H1 (cell line): ENCODE results near the gene TPRG1L.

Source experiments
- EZH2 ChIP-seq: fragments of 200-600 bp; sonication (generic); IDR thresholded peaks from 2 replicates; pipeline ENCODE4 v1.7.1; 2012; ENCODE audit warnings: low read depth, mild to moderate bottlenecking, moderate library complexity, low read length, inconsistent platforms; ENCODE audit not compliant: severe bottlenecking
- NANOG ChIP-seq: IDR thresholded peaks from 2 replicates; pipeline ENCODE4 v1.6.1; 2011; ENCODE audit warnings: low read length, low read depth, mild to moderate bottlenecking, inconsistent platforms; ENCODE audit not compliant: insufficient read depth, poor library complexity, severe bottlenecking
- RBBP5 ChIP-seq: IDR thresholded peaks from 2 replicates; pipeline ENCODE4 v1.7.1; 2012; ENCODE audit warnings: low read depth, mild to moderate bottlenecking, inconsistent platforms, low read length, moderate library complexity, borderline replicate concordance
- TF ChIP-seq, protein P1 (sequence below): fragments of 300-600 bp; sonication (generic); IDR thresholded peaks from 2 replicates; pipeline ENCODE4 v1.7.1; 2012; ENCODE audit warnings: low read length, moderate library complexity, mild to moderate bottlenecking, inconsistent platforms; ENCODE audit not compliant: insufficient replicate concordance
- TF ChIP-seq, protein P2 (sequence below), 3 experiments: IDR thresholded peaks; 1 replicate in 2 of 3; 2 replicates in 1 of 3; pipeline versions ENCODE4 v1.5.1 to v1.6.1; 2011; ENCODE audit warnings: low read length in 3 of 3, mild to moderate bottlenecking in 3 of 3, inconsistent platforms in 2 of 3, low read depth in 1 of 3, moderate library complexity in 1 of 3; ENCODE audit not compliant: insufficient read depth in 1 of 3; ENCODE audit errors: control extremely low read depth in 1 of 3
- TF ChIP-seq, protein P3 (sequence below): IDR thresholded peaks from 2 replicates; pipeline ENCODE4 v1.6.1; 2012; ENCODE audit warnings: inconsistent platforms
- TF ChIP-seq, protein P4 (sequence below): IDR thresholded peaks from 2 replicates; pipeline ENCODE4 v1.6.1; 2011; ENCODE audit warnings: low read length, improper control_type of control experiment

DNA sequence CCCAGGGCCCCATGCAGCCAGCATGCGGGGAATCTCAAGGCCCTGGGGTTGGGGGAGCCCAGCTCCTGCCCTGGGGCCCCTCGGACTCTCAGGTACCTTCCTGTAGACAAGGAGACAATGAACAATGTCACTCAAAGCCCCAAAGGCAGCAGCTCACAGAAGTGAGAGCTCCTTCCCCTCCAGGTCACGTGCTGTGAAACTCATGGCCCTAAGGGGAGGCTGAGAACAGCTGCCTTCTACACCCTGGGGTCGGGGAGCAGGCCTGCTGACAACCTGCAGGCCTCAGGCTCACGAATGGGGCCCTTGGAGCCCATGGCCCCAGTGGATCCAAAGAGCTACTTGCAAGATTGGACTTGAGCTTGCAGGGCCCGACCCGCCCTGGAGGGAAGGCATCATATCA is 16.7 kb upstream of the TPRG1L start:
- TF ChIP-seq, protein P1, sequence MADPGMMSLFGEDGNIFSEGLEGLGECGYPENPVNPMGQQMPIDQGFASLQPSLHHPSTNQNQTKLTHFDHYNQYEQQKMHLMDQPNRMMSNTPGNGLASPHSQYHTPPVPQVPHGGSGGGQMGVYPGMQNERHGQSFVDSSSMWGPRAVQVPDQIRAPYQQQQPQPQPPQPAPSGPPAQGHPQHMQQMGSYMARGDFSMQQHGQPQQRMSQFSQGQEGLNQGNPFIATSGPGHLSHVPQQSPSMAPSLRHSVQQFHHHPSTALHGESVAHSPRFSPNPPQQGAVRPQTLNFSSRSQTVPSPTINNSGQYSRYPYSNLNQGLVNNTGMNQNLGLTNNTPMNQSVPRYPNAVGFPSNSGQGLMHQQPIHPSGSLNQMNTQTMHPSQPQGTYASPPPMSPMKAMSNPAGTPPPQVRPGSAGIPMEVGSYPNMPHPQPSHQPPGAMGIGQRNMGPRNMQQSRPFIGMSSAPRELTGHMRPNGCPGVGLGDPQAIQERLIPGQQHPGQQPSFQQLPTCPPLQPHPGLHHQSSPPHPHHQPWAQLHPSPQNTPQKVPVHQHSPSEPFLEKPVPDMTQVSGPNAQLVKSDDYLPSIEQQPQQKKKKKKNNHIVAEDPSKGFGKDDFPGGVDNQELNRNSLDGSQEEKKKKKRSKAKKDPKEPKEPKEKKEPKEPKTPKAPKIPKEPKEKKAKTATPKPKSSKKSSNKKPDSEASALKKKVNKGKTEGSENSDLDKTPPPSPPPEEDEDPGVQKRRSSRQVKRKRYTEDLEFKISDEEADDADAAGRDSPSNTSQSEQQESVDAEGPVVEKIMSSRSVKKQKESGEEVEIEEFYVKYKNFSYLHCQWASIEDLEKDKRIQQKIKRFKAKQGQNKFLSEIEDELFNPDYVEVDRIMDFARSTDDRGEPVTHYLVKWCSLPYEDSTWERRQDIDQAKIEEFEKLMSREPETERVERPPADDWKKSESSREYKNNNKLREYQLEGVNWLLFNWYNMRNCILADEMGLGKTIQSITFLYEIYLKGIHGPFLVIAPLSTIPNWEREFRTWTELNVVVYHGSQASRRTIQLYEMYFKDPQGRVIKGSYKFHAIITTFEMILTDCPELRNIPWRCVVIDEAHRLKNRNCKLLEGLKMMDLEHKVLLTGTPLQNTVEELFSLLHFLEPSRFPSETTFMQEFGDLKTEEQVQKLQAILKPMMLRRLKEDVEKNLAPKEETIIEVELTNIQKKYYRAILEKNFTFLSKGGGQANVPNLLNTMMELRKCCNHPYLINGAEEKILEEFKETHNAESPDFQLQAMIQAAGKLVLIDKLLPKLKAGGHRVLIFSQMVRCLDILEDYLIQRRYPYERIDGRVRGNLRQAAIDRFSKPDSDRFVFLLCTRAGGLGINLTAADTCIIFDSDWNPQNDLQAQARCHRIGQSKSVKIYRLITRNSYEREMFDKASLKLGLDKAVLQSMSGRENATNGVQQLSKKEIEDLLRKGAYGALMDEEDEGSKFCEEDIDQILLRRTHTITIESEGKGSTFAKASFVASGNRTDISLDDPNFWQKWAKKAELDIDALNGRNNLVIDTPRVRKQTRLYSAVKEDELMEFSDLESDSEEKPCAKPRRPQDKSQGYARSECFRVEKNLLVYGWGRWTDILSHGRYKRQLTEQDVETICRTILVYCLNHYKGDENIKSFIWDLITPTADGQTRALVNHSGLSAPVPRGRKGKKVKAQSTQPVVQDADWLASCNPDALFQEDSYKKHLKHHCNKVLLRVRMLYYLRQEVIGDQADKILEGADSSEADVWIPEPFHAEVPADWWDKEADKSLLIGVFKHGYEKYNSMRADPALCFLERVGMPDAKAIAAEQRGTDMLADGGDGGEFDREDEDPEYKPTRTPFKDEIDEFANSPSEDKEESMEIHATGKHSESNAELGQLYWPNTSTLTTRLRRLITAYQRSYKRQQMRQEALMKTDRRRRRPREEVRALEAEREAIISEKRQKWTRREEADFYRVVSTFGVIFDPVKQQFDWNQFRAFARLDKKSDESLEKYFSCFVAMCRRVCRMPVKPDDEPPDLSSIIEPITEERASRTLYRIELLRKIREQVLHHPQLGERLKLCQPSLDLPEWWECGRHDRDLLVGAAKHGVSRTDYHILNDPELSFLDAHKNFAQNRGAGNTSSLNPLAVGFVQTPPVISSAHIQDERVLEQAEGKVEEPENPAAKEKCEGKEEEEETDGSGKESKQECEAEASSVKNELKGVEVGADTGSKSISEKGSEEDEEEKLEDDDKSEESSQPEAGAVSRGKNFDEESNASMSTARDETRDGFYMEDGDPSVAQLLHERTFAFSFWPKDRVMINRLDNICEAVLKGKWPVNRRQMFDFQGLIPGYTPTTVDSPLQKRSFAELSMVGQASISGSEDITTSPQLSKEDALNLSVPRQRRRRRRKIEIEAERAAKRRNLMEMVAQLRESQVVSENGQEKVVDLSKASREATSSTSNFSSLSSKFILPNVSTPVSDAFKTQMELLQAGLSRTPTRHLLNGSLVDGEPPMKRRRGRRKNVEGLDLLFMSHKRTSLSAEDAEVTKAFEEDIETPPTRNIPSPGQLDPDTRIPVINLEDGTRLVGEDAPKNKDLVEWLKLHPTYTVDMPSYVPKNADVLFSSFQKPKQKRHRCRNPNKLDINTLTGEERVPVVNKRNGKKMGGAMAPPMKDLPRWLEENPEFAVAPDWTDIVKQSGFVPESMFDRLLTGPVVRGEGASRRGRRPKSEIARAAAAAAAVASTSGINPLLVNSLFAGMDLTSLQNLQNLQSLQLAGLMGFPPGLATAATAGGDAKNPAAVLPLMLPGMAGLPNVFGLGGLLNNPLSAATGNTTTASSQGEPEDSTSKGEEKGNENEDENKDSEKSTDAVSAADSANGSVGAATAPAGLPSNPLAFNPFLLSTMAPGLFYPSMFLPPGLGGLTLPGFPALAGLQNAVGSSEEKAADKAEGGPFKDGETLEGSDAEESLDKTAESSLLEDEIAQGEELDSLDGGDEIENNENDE: no peak
- TF ChIP-seq EZH2 (no peak), RBBP5 (no peak), NANOG (no peak)
- TF ChIP-seq, protein P2, sequence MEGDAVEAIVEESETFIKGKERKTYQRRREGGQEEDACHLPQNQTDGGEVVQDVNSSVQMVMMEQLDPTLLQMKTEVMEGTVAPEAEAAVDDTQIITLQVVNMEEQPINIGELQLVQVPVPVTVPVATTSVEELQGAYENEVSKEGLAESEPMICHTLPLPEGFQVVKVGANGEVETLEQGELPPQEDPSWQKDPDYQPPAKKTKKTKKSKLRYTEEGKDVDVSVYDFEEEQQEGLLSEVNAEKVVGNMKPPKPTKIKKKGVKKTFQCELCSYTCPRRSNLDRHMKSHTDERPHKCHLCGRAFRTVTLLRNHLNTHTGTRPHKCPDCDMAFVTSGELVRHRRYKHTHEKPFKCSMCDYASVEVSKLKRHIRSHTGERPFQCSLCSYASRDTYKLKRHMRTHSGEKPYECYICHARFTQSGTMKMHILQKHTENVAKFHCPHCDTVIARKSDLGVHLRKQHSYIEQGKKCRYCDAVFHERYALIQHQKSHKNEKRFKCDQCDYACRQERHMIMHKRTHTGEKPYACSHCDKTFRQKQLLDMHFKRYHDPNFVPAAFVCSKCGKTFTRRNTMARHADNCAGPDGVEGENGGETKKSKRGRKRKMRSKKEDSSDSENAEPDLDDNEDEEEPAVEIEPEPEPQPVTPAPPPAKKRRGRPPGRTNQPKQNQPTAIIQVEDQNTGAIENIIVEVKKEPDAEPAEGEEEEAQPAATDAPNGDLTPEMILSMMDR (IDR thresholded peaks at IDR 0.05; ENCODE audit: control extremely low read depth in 1 of 3, insufficient read depth in 1 of 3, low read depth in 1 of 3, low read length in 3 of 3): no peak
- TF ChIP-seq, protein P3, sequence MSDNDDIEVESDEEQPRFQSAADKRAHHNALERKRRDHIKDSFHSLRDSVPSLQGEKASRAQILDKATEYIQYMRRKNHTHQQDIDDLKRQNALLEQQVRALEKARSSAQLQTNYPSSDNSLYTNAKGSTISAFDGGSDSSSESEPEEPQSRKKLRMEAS: no peak
- TF ChIP-seq, protein P4, sequence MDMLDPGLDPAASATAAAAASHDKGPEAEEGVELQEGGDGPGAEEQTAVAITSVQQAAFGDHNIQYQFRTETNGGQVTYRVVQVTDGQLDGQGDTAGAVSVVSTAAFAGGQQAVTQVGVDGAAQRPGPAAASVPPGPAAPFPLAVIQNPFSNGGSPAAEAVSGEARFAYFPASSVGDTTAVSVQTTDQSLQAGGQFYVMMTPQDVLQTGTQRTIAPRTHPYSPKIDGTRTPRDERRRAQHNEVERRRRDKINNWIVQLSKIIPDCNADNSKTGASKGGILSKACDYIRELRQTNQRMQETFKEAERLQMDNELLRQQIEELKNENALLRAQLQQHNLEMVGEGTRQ: no peak
